Esophagus muscularis mucosa (tissue), 4 donors: Measurements from ENCODE around the gene CBX2. TPM values are rescaled to one million over a fixed set of nuclear protein-coding genes. Genes with fewer than 3 reads are reported as not detected.

Experiments
- DNase-seq: peaks from one replicate; pipeline ENCODE4 v3.0.0-alpha.2; 2017; ENCODE audit errors: extremely low spot score
- H3K27ac ChIP-seq, 4 donors: fragments of 200-600 bp; sonication (generic); replicated peaks in 1 of 4; 1 replicate in 3 of 4; 2 replicates in 1 of 4; pipeline ENCODE4 v1.5.1; 2016 to 2019; ENCODE audit warnings: mild to moderate bottlenecking in 1 of 4
- H3K27me3 ChIP-seq, 4 donors: fragments of 200-600 bp; sonication (generic); one replicate each; pipeline versions ENCODE4 v1.5.1 to v1.6.0; 2016 to 2019
- H3K36me3 ChIP-seq, 4 donors: fragments of 200-600 bp; sonication (generic); one replicate each; pipeline ENCODE4 v1.5.1; 2016 to 2019
- H3K4me1 ChIP-seq, 4 donors: fragments of 200-600 bp; sonication (generic); one replicate each; pipeline ENCODE4 v1.5.1; 2016 to 2019
- H3K4me3 ChIP-seq, 4 donors: fragments of 200-600 bp; sonication (generic); 1 replicate in 2 of 4; 2 replicates in 2 of 4; pipeline ENCODE4 v1.5.1; 2016 to 2019; ENCODE audit warnings: mild to moderate bottlenecking in 4 of 4, moderate library complexity in 1 of 4
- H3K9me3 ChIP-seq, 4 donors: fragments of 200-600 bp; sonication (generic); 1 replicate in 3 of 4; 2 replicates in 1 of 4; pipeline ENCODE4 v1.5.1; 2016 to 2019
- EP300 ChIP-seq: sonication (generic); formaldehyde crosslinking; IDR thresholded peaks from one replicate; pipeline ENCODE4 v1.6.1; 2017; ENCODE audit warnings: antibody characterized with exemption
- POLR2A ChIP-seq: fragments of 450-650 bp; IDR thresholded peaks from one replicate; pipeline ENCODE4 v1.6.1; 2017; ENCODE audit warnings: antibody characterized with exemption, moderate library complexity, mild to moderate bottlenecking, low read depth
- POLR2AphosphoS5 ChIP-seq, 2 donors: sonication (generic); formaldehyde crosslinking; IDR thresholded peaks; one replicate each; pipeline ENCODE4 v1.6.1; 2017; ENCODE audit warnings: antibody characterized with exemption in 2 of 2
- WGBS: methylation state at CpG from one replicate; pipeline ENCODE4 v1.1.5; 2018; 5-methylcytosine and 5-hydroxymethylcytosine counted together
- intact Hi-C: fragments of 100-400 bp; cut with DNase I; formaldehyde crosslinking; loops from one replicate; pipeline ENCODE4 v1.15.1; 2023
- total RNA-seq, 4 donors: library from RNA; depleted of rRNA; stranded (reverse); fragments of >200 nt; gene quantifications; one replicate each; pipeline versions ENCODE4 v1.1.0 to v1.2.1, GENCODE V29; 2016
- TF ChIP-seq, protein P1 (sequence below), 3 experiments: fragments of 200-600 bp in 2 of 3; fragments of 450-650 bp in 1 of 3; sonication (generic) in 2 of 3; IDR thresholded peaks; one replicate each; pipeline ENCODE4 v1.5.1; 2017 to 2019; ENCODE audit warnings: antibody characterized with exemption in 3 of 3, mild to moderate bottlenecking in 2 of 3, moderate library complexity in 1 of 3

Gene CBX2
- total RNA-seq, 4 donors from 2014 or later: 0.66 to 2.8 (median 1.5) TPM

DNA sequence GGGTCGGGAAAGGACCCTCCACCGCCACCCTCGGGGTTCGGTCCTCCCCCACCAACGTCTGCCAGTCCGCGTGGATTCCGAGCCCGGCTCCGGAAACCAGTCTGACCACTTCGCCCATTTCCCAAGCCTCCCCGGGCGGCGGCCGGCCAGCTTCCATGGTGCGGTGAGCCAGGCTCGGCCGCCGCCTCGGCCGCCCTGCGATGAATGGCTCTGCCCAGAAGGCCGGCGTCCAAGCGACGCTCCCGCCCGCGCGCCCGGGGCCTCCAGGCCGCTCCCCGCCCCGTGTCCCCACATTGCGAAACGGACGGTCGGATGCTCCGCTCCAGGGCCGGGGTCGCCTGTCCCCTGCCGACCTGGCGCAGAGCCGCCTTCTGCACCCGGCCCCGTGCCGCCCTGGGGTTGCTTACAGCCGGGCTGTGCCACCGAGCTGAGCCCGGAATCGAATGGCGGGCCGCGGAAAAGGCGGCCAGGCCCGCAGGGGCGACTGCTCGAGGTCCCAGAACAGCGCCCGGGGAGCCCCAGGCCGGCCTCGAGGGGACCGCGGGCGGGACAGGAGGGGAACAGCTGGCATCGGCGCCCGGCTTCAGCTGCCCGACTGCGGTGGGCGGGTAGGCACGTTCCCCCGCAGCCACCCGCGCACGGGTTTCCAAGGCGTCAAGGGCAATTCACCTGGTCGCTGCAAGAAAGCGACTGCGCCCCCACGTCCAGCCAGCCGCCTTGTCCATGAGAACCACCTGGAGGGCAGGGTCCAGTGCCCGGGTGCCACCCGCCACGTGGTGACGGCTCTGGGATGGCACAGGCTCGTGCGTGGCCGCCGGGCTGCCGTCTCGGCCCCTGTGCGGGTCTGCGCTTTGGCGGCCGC, 37.3 kb downstream of the CBX2 start:
- Histone ChIP-seq H3K4me1 (peaks cover 45 to 57% (median 54%) of the 10 kb centered on the region in 4 donors), H3K36me3 (no peaks in the 10 kb centered on the region), H3K27me3 (peaks cover 19 to 82% (median 54%) of the 10 kb centered on the region in 4 donors), H3K27ac (no peak overlapping the region), H3K4me3 (peak overlapping the region; percentile 12 to 40 (median 32)), H3K9me3 (no peaks in the 10 kb centered on the region)
- no peak for DNase-seq
- WGBS: 23% methylated on average over 25 of the region's 96 CpGs
- TF ChIP-seq EP300 (no peak), POLR2AphosphoS5 (IDR thresholded peaks at IDR 0.05) (no peak), POLR2A (no peak)
- intact Hi-C loops: no loop called here

DNA sequence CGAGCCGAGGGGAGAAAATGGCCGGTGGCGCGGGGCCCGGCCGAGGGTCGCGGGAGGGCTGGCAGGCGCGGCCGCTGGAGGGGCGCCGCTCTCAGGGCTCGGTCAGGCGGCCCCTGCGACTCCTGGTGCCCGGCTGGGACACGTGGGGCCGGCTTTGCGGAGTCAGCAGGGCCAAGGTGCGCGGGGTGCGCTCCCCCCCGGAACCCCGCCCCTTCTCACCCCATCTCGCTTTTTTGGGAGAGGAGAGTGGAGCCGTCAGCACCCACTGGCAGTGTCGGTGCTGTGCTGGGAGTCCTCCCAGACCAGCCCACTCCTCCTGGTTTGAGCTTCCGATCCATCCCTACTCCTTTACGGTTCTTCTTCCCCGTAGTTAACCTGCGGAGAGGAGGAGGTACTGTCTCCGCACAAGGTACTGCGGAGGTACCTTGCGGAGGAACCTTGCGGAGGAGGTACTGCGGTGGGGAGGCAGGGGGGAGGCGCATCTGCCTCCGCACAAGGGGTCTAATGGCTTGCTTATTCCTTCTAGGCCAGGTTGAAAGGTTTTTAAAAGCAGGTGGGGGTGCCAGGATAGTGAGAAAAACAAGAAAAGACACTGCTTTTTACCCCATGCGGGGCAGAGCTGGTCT, 38.0 kb downstream of the CBX2 start:
- Histone ChIP-seq H3K27ac (no peak overlapping the region), H3K4me1 (peaks cover 43 to 49% (median 46%) of the 10 kb centered on the region in 4 donors), H3K4me3 (no peak overlapping the region), H3K27me3 (peaks cover 15 to 74% (median 47%) of the 10 kb centered on the region in 4 donors), H3K36me3 (no peaks in the 10 kb centered on the region), H3K9me3 (no peaks in the 10 kb centered on the region)
- no peak for TF ChIP-seq EP300
- TF ChIP-seq POLR2A: no peak
- TF ChIP-seq, protein P1, sequence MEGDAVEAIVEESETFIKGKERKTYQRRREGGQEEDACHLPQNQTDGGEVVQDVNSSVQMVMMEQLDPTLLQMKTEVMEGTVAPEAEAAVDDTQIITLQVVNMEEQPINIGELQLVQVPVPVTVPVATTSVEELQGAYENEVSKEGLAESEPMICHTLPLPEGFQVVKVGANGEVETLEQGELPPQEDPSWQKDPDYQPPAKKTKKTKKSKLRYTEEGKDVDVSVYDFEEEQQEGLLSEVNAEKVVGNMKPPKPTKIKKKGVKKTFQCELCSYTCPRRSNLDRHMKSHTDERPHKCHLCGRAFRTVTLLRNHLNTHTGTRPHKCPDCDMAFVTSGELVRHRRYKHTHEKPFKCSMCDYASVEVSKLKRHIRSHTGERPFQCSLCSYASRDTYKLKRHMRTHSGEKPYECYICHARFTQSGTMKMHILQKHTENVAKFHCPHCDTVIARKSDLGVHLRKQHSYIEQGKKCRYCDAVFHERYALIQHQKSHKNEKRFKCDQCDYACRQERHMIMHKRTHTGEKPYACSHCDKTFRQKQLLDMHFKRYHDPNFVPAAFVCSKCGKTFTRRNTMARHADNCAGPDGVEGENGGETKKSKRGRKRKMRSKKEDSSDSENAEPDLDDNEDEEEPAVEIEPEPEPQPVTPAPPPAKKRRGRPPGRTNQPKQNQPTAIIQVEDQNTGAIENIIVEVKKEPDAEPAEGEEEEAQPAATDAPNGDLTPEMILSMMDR (IDR thresholded peaks at IDR 0.05): no peak
- no peak for TF ChIP-seq POLR2AphosphoS5 (IDR thresholded peaks at IDR 0.05)
- DNase-seq: no peak
- whole genome bisulfite sequencing: 86% methylated on average over 38 of the region's 41 CpGs
- intact Hi-C loops: no loop called here

DNA sequence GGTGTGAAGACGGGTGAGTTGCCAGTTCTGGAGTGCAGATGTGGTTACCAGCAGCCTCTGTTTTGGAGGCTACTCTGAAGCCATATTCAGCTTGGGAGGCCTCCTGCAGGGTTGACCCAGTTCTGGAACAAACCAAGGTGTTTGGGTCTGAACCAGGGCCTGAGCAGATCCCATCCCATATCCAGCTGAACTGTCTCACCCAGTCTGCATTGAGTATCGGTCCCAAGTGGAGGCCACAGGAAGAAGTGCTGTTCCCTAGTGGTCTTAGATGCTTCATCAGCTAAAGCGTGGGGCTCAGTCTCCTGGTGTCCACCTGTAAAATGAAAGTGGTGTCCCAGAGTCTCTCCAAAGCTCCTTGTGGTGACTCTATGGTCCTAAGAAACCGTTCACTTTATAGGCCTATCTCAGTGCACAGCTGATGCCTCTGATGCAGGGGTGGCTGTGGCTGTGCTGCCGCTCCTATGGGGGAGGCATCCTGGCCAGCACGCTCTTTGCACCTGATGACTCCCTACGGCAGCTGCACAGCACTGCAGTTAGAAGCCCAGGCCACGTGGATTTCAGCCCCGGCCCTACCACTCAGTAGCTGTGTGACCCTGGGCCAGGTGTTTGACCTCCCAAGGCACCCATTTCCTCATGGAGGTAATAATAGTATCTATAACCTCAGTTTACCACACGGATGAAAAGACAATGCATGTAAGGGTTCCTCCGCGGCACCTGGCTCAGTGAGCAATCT, 40.2 kb downstream of the CBX2 start:
- Histone ChIP-seq H3K4me3 (no peak overlapping the region), H3K9me3 (no peaks in the 10 kb centered on the region), H3K27ac (no peak overlapping the region), H3K27me3 (peaks cover 0 to 52% (median 25%) of the 10 kb centered on the region in 4 donors), H3K36me3 (no peaks in the 10 kb centered on the region), H3K4me1 (peaks cover 24 to 27% (median 24%) of the 10 kb centered on the region in 4 donors)
- TF ChIP-seq EP300: no peak
- 91% methylated on average over 9 of the region's 12 CpGs for WGBS
- intact Hi-C loops: no loop called here
- DNase-seq: no peak

DNA sequence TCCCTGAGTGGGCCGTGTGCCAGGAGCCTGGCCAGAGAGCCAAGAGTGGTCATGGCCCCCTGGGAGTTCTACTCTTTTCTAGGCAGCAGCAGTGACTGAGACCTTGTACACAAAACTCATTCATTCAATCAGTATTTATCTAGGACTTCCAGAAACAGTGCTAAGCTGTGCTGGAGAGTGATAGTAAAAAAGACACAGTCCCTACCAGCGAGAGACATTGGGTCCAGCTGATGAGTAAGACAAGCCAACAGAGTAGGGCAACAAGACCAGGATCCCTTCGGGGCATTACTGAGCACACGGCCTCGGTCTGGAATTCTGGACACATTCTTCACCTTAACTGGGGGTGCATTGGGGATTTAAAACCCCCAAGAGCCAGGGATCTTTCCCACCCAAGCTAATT, 41.1 kb downstream of the CBX2 start:
- intact Hi-C loops: no loop called here
- H3K27ac ChIP-seq: no peak overlapping the region

DNA sequence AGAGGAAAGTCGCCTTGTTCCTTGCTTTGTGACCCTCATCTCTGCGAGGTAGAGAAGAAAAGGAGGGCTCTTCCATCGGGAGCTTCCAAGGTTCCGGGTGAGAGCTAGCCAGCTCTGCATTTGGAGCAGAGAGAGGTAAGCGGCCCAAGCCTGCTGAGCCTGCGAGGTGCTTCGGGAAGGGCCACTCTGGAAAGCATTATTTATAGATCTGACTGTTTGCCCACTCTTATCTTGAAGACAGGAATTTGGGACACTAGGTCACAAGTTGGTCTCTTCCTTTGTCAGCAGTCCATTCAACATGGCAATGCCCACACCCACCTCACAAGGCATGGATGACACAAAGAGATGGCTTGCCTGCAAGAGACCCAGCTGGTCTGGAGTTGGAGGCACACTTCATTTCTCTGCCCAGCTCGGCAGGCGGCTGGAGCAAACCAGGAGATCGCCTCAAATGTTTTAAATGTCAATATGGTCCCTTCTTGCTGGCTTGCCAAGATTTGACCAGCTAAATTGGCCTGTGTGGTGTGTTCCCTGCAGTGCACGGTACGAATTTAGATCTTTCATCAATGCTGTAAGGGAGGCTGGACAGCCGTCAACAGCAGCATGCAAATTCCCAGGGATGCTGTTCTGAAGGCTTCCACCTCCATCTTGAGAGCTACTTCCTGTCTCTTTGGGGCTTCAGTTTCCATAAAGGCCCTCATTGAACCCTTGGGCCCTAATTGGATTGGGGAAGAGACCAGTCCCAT, 41.8 kb downstream of the CBX2 start:
- 93% methylated on average over 12 of the region's 13 CpGs for WGBS
- intact Hi-C loops: no loop called here
- H3K27ac ChIP-seq: no peak overlapping the region

More for the DNA sequence above, 41.1 kb downstream of the CBX2 start:
- H3K36me3 ChIP-seq: no peaks in the 10 kb centered on the region
- H3K4me1 ChIP-seq: peaks cover 15 to 24% (median 17%) of the 10 kb centered on the region in 4 donors
- H3K27me3 ChIP-seq: peaks cover 0 to 43% (median 20%) of the 10 kb centered on the region in 4 donors
- H3K4me3 ChIP-seq: no peak overlapping the region
- no peaks in the 10 kb centered on the region for H3K9me3 ChIP-seq
- DNase-seq: no peak
- TF ChIP-seq POLR2AphosphoS5 (IDR thresholded peaks at IDR 0.05) (no peak), POLR2A (no peak), EP300 (no peak)
- TF ChIP-seq, protein P1 (IDR thresholded peaks at IDR 0.05): no peak
- WGBS: 80% methylated on average over 5 of the region's 5 CpGs

More for the DNA sequence above, 41.8 kb downstream of the CBX2 start:
- Histone ChIP-seq H3K4me1 (peaks cover 10 to 20% (median 11%) of the 10 kb centered on the region in 4 donors), H3K27me3 (peaks cover 0 to 43% (median 14%) of the 10 kb centered on the region in 4 donors), H3K4me3 (no peak overlapping the region), H3K36me3 (no peaks in the 10 kb centered on the region), H3K9me3 (no peaks in the 10 kb centered on the region)
- TF ChIP-seq POLR2A: no peak
- no peak for TF ChIP-seq EP300
- TF ChIP-seq, protein P1 (IDR thresholded peaks at IDR 0.05): no peak
- TF ChIP-seq POLR2AphosphoS5 (IDR thresholded peaks at IDR 0.05): no peak
- DNase-seq: no peak
